ENCODE data around the gene SIAH2. TPM values are rescaled to one million over a fixed set of nuclear protein-coding genes. Genes with fewer than 3 reads are reported as not detected.

The SIAH2 gene
- total RNA-seq, 2 donors from 2014 or later = 15.6 to 19.2 TPM

GRCh38 chr3:150771600-150771999, 8.6 kb upstream of the SIAH2 start:
- Mint-ChIP-seq H3K4me1 (peaks cover 4% of the 10 kb centered on the region), H3K9me3 (no peaks in the 10 kb centered on the region), H3K27me3 (ENCODE audit: insufficient read depth) (no peaks in the 10 kb centered on the region), H3K27ac (no peak overlapping the region), H3K36me3 (ENCODE audit: low read depth) (no peaks in the 10 kb centered on the region), H3K4me3 (no peak overlapping the region)
- Histone ChIP-seq H3K4me3 (ENCODE audit: low read length) (no peak overlapping the region), H3K9me3 (ENCODE audit: control insufficient read depth, low read length) (no peaks in the 10 kb centered on the region), H3K27ac (ENCODE audit: low read depth, low read length) (no peak overlapping the region), H3K36me3 (ENCODE audit: control insufficient read depth, insufficient read depth, low read length) (no peaks in the 10 kb centered on the region), H3K4me1 (ENCODE audit: control insufficient read depth, insufficient read depth, low read length) (no peaks in the 10 kb centered on the region), H3K27me3 (ENCODE audit: control insufficient read depth, insufficient read depth, low read length, poor library complexity, severe bottlenecking) (no peaks in the 10 kb centered on the region), H3K9ac (ENCODE audit: extremely low read depth, low read length, poor library complexity, severe bottlenecking) (no peak overlapping the region)
- DNase-seq = no peak
- TF ChIP-seq CTCF (conservative IDR thresholded peaks at IDR 0.05) = no peak
- 93% methylated on average over 2 of the region's 2 CpGs; no CpG with 5 or more reads in 1 of the 2 experiments for WGBS, 2 experiments (ENCODE audit: insufficient coverage in 1 of 2, insufficient read length in 1 of 2)

GRCh38 chr3:150770681-150771080, 7.7 kb upstream of the SIAH2 start:
- no peaks in the 10 kb centered on the region for H3K9me3 Mint-ChIP-seq
- H3K36me3 Mint-ChIP-seq (ENCODE audit: low read depth) = no peaks in the 10 kb centered on the region
- H3K36me3 ChIP-seq (ENCODE audit: control insufficient read depth, insufficient read depth, low read length) = no peaks in the 10 kb centered on the region
- WGBS, 2 experiments (ENCODE audit: insufficient coverage in 1 of 2, insufficient read length in 1 of 2) = 97 to 100% methylated on average over 2 to 3 of the region's 3 CpGs
- H3K27me3 ChIP-seq (ENCODE audit: control insufficient read depth, insufficient read depth, low read length, poor library complexity, severe bottlenecking) = no peaks in the 10 kb centered on the region
- no peak for TF ChIP-seq CTCF (conservative IDR thresholded peaks at IDR 0.05)
- DNase-seq = no peak
- H3K9ac ChIP-seq (ENCODE audit: extremely low read depth, low read length, poor library complexity, severe bottlenecking) = no peak overlapping the region
- H3K27me3 Mint-ChIP-seq (ENCODE audit: insufficient read depth) = no peaks in the 10 kb centered on the region
- H3K4me1 Mint-ChIP-seq = peaks cover 12% of the 10 kb centered on the region
- no peak overlapping the region for H3K4me3 ChIP-seq (ENCODE audit: low read length)
- H3K27ac Mint-ChIP-seq = no peak overlapping the region
- no peaks in the 10 kb centered on the region for H3K4me1 ChIP-seq (ENCODE audit: control insufficient read depth, insufficient read depth, low read length)
- H3K4me3 Mint-ChIP-seq = no peak overlapping the region
- no peaks in the 10 kb centered on the region for H3K9me3 ChIP-seq (ENCODE audit: control insufficient read depth, low read length)
- no peak overlapping the region for H3K27ac ChIP-seq (ENCODE audit: low read depth, low read length)

GRCh38 chr3:150766742-150767141, 3.8 kb upstream of the SIAH2 start:
- H3K4me1 ChIP-seq (ENCODE audit: control insufficient read depth, insufficient read depth, low read length) = no peaks in the 10 kb centered on the region
- H3K27me3 Mint-ChIP-seq (ENCODE audit: insufficient read depth) = peaks cover 10% of the 10 kb centered on the region
- H3K27me3 ChIP-seq (ENCODE audit: control insufficient read depth, insufficient read depth, low read length, poor library complexity, severe bottlenecking) = peaks cover 4% of the 10 kb centered on the region
- H3K4me1 Mint-ChIP-seq = peaks cover 18% of the 10 kb centered on the region
- H3K4me3 ChIP-seq (ENCODE audit: low read length) = no peak overlapping the region
- no peaks in the 10 kb centered on the region for H3K9me3 Mint-ChIP-seq
- no peak overlapping the region for H3K4me3 Mint-ChIP-seq
- no peaks in the 10 kb centered on the region for H3K36me3 ChIP-seq (ENCODE audit: control insufficient read depth, insufficient read depth, low read length)
- no peaks in the 10 kb centered on the region for H3K9me3 ChIP-seq (ENCODE audit: control insufficient read depth, low read length)
- no peak for DNase-seq
- H3K27ac Mint-ChIP-seq = no peak overlapping the region
- TF ChIP-seq CTCF (conservative IDR thresholded peaks at IDR 0.05) = no peak
- H3K9ac ChIP-seq (ENCODE audit: extremely low read depth, low read length, poor library complexity, severe bottlenecking) = no peak overlapping the region
- H3K36me3 Mint-ChIP-seq (ENCODE audit: low read depth) = no peaks in the 10 kb centered on the region
- no peak overlapping the region for H3K27ac ChIP-seq (ENCODE audit: low read depth, low read length)
- 81 to 83% methylated on average over 1 to 3 of the region's 3 CpGs for WGBS, 2 experiments (ENCODE audit: insufficient coverage in 1 of 2, insufficient read length in 1 of 2)

All from endodermal cell (in vitro differentiated cells).